ENCODE measurements around the gene DNAAF8. TPM values are rescaled to one million over a fixed set of nuclear protein-coding genes. Genes with fewer than 3 reads are reported as not detected.

The DNAAF8 gene
- total RNA-seq, 2 experiments from 2014 or later: not detected

GRCh38 chr16:4713663-4714501, 20.5 kb upstream of the DNAAF8 start:
- no peak overlapping the region for H3K4me3 Mint-ChIP-seq
- H3K9me3 Mint-ChIP-seq: no peaks in the 10 kb centered on the region
- POLR2A ChIA-PET: interaction anchor here (1.5 kb wide), 1 partner anchor 20 kb away, joined by 3 read pairs; the partner anchor contains the start of gene NUDT16L1
- CTCF ChIA-PET: no interaction called here
- no peak for DNase-seq
- no peak overlapping the region for H3K27ac Mint-ChIP-seq
- H3K27me3 Mint-ChIP-seq: no peaks in the 10 kb centered on the region
- peaks cover 4% of the 10 kb centered on the region for H3K36me3 Mint-ChIP-seq (ENCODE audit: low read depth)
- H3K4me1 Mint-ChIP-seq: no peaks in the 10 kb centered on the region

GRCh38 chr16:4714996-4715395, 19.3 kb upstream of the DNAAF8 start:
- H3K9me3 Mint-ChIP-seq: no peaks in the 10 kb centered on the region
- POLR2A ChIA-PET: interaction anchor here (0.7 kb wide), 1 partner anchor 263 kb away, joined by 3 read pairs; no protein-coding TSS in a partner anchor
- H3K36me3 Mint-ChIP-seq (ENCODE audit: low read depth): peaks cover 4% of the 10 kb centered on the region
- H3K4me3 Mint-ChIP-seq: no peak overlapping the region
- H3K4me1 Mint-ChIP-seq: no peaks in the 10 kb centered on the region
- no peak overlapping the region for H3K27ac Mint-ChIP-seq
- no peaks in the 10 kb centered on the region for H3K27me3 Mint-ChIP-seq
- CTCF ChIA-PET: interaction anchor here (0.8 kb wide), 1 partner anchor 48 kb away, joined by 3 read pairs; no protein-coding TSS in a partner anchor
- no peak for DNase-seq

GRCh38 chr16:4718466-4718865, 15.9 kb upstream of the DNAAF8 start:
- ChIA-PET POLR2A (no interaction called here), CTCF (no interaction called here)
- Mint-ChIP-seq H3K36me3 (ENCODE audit: low read depth) (no peaks in the 10 kb centered on the region), H3K27me3 (no peaks in the 10 kb centered on the region), H3K4me1 (no peaks in the 10 kb centered on the region), H3K4me3 (no peak overlapping the region), H3K9me3 (no peaks in the 10 kb centered on the region), H3K27ac (no peak overlapping the region)
- no peak for DNase-seq

- no peak for DNase-seq
- Mint-ChIP-seq H3K9me3 (no peaks in the 10 kb centered on the region), H3K36me3 (ENCODE audit: low read depth) (peaks cover 2% of the 10 kb centered on the region), H3K27me3 (no peaks in the 10 kb centered on the region), H3K4me3 (no peak overlapping the region), H3K4me1 (no peaks in the 10 kb centered on the region), H3K27ac (no peak overlapping the region)
- ChIA-PET CTCF (no interaction called here), POLR2A (interaction anchor here (1.2 kb wide), 1 partner anchor 11 kb away, joined by 4 read pairs; the partner anchor contains the start of genes ANKS3 and DNAAF8)
Observed at GRCh38 chr16:4723071-4723767, 11.1 kb upstream of the DNAAF8 start.

- Mint-ChIP-seq H3K36me3 (ENCODE audit: low read depth) (peaks cover 2% of the 10 kb centered on the region), H3K4me1 (no peaks in the 10 kb centered on the region), H3K27me3 (no peaks in the 10 kb centered on the region), H3K4me3 (no peak overlapping the region), H3K27ac (no peak overlapping the region), H3K9me3 (no peaks in the 10 kb centered on the region)
- CTCF ChIA-PET: interaction anchor here (1.3 kb wide), 1 partner anchor 10 kb away, joined by 4 read pairs; the partner anchor contains the start of genes ANKS3 and DNAAF8
- no peak for DNase-seq
- POLR2A ChIA-PET: interaction anchor here (1.2 kb wide), 1 partner anchor 10 kb away, joined by 4 read pairs; the partner anchor contains the start of genes ANKS3 and DNAAF8
Observed at GRCh38 chr16:4724661-4725270, 9.6 kb upstream of the DNAAF8 start.

- Mint-ChIP-seq H3K27me3 (no peaks in the 10 kb centered on the region), H3K4me3 (no peak overlapping the region), H3K36me3 (ENCODE audit: low read depth) (peaks cover 2% of the 10 kb centered on the region), H3K9me3 (no peaks in the 10 kb centered on the region), H3K4me1 (no peaks in the 10 kb centered on the region), H3K27ac (no peak overlapping the region)
- POLR2A ChIA-PET: no interaction called here
- DNase-seq: no peak
- CTCF ChIA-PET: no interaction called here
Observed at GRCh38 chr16:4726616-4727015, 7.7 kb upstream of the DNAAF8 start.

GRCh38 chr16:4728676-4729075, 5.7 kb upstream of the DNAAF8 start:
- Mint-ChIP-seq H3K36me3 (ENCODE audit: low read depth) (peaks cover 2% of the 10 kb centered on the region), H3K27ac (no peak overlapping the region), H3K9me3 (no peaks in the 10 kb centered on the region), H3K4me1 (peaks cover 13% of the 10 kb centered on the region), H3K4me3 (no peak overlapping the region), H3K27me3 (no peaks in the 10 kb centered on the region)
- no peak for DNase-seq
- ChIA-PET POLR2A (interaction anchor here (0.6 kb wide), 1 partner anchor 14 kb away, joined by 3 read pairs; no protein-coding TSS in a partner anchor), CTCF (no interaction called here)

- ChIA-PET POLR2A (no interaction called here), CTCF (no interaction called here)
- no peak overlapping the region for H3K4me3 Mint-ChIP-seq
- H3K4me1 Mint-ChIP-seq: peaks cover 18% of the 10 kb centered on the region
- no peaks in the 10 kb centered on the region for H3K9me3 Mint-ChIP-seq
- no peak overlapping the region for H3K27ac Mint-ChIP-seq
- no peaks in the 10 kb centered on the region for H3K27me3 Mint-ChIP-seq
- peaks cover 2% of the 10 kb centered on the region for H3K36me3 Mint-ChIP-seq (ENCODE audit: low read depth)
- no peak for DNase-seq
Observed at GRCh38 chr16:4729876-4730275, 4.5 kb upstream of the DNAAF8 start.

GRCh38 chr16:4733211-4733742, 1.1 kb upstream of the DNAAF8 start:
- peaks cover 24% of the 10 kb centered on the region for H3K4me1 Mint-ChIP-seq
- POLR2A ChIA-PET: interaction anchor here (1.6 to 2.4 kb wide), 8 partner anchors 34 to 301 kb away, joined by 5 to 24 read pairs (median 8); partner anchors contain the start of genes GLYR1, NAGPA, NUDT16L1 and ROGDI
- H3K9me3 Mint-ChIP-seq: no peaks in the 10 kb centered on the region
- no peak for DNase-seq
- CTCF ChIA-PET: interaction anchor here (1.3 to 2.3 kb wide), 4 partner anchors 16 to 227 kb away, joined by 3 to 12 read pairs (median 10); no protein-coding TSS in a partner anchor
- no peaks in the 10 kb centered on the region for H3K36me3 Mint-ChIP-seq (ENCODE audit: low read depth)
- H3K4me3 Mint-ChIP-seq: peak overlapping the region; percentile 78
- H3K27me3 Mint-ChIP-seq: no peaks in the 10 kb centered on the region
- peak overlapping the region; percentile 61 for H3K27ac Mint-ChIP-seq

- H3K36me3 Mint-ChIP-seq (ENCODE audit: low read depth): no peaks in the 10 kb centered on the region
- H3K27me3 Mint-ChIP-seq: no peaks in the 10 kb centered on the region
- CTCF ChIA-PET: interaction anchor here (0.5 to 2.3 kb wide), 10 partner anchors 14 to 246 kb away, joined by 3 to 12 read pairs (median 8); partner anchors contain the start of genes ROGDI and ZNF500
- H3K4me1 Mint-ChIP-seq: peaks cover 24% of the 10 kb centered on the region
- DNase-seq: no peak
- POLR2A ChIA-PET: interaction anchor here (1.3 to 2.4 kb wide), 16 partner anchors 10 to 462 kb away, joined by 3 to 24 read pairs (median 6); partner anchors contain the start of genes CORO7, GLYR1, NAGPA and NUDT16L1
- no peaks in the 10 kb centered on the region for H3K9me3 Mint-ChIP-seq
- H3K4me3 Mint-ChIP-seq: peak overlapping the region; percentile 78
- peak overlapping the region; percentile 61 for H3K27ac Mint-ChIP-seq
Observed at GRCh38 chr16:4733747-4734062, 632 bp upstream of the DNAAF8 start.

- POLR2A ChIA-PET: interaction anchor here (1.0 to 2.4 kb wide), 22 partner anchors 11 to 482 kb away, joined by 3 to 24 read pairs (median 6); partner anchors contain the start of genes CDIP1, CORO7, GLYR1 and NAGPA
- H3K27me3 Mint-ChIP-seq: no peaks in the 10 kb centered on the region
- H3K9me3 Mint-ChIP-seq: no peaks in the 10 kb centered on the region
- CTCF ChIA-PET: interaction anchor here (0.7 to 2.3 kb wide), 15 partner anchors 11 to 1704 kb away, joined by 3 to 12 read pairs (median 6); partner anchors contain the start of genes GLYR1, MGRN1, NUDT16L1 and ROGDI
- no peaks in the 10 kb centered on the region for H3K36me3 Mint-ChIP-seq (ENCODE audit: low read depth)
- H3K4me1 Mint-ChIP-seq: peaks cover 24% of the 10 kb centered on the region
- DNase-seq: peak; percentile 94
- peak overlapping the region; percentile 78 for H3K4me3 Mint-ChIP-seq
- H3K27ac Mint-ChIP-seq: peak overlapping the region; percentile 78
Observed at GRCh38 chr16:4734730-4735535, 596 bp downstream of the DNAAF8 start.

- Mint-ChIP-seq H3K27me3 (no peaks in the 10 kb centered on the region), H3K4me3 (no peak overlapping the region), H3K36me3 (ENCODE audit: low read depth) (no peaks in the 10 kb centered on the region), H3K27ac (no peak overlapping the region), H3K9me3 (no peaks in the 10 kb centered on the region), H3K4me1 (peaks cover 24% of the 10 kb centered on the region)
- POLR2A ChIA-PET: no interaction called here
- CTCF ChIA-PET: interaction anchor here (0.6 kb wide), 1 partner anchor 233 kb away, joined by 3 read pairs; no protein-coding TSS in a partner anchor
- no peak for DNase-seq
Observed at GRCh38 chr16:4736546-4736945, 2.2 kb downstream of the DNAAF8 start.
